GM21717 (cell line): ENCODE results near the gene SLX4IP.

Source experiments
- ATAC-seq: cut with Tn5 transposase; IDR thresholded peaks from one replicate; pipeline ENCODE4 v1.9.1; 2021; ENCODE audit warnings: mild to moderate bottlenecking, moderate library complexity; ENCODE audit not compliant: unreplicated experiment

SLX4IP gene

DNA sequence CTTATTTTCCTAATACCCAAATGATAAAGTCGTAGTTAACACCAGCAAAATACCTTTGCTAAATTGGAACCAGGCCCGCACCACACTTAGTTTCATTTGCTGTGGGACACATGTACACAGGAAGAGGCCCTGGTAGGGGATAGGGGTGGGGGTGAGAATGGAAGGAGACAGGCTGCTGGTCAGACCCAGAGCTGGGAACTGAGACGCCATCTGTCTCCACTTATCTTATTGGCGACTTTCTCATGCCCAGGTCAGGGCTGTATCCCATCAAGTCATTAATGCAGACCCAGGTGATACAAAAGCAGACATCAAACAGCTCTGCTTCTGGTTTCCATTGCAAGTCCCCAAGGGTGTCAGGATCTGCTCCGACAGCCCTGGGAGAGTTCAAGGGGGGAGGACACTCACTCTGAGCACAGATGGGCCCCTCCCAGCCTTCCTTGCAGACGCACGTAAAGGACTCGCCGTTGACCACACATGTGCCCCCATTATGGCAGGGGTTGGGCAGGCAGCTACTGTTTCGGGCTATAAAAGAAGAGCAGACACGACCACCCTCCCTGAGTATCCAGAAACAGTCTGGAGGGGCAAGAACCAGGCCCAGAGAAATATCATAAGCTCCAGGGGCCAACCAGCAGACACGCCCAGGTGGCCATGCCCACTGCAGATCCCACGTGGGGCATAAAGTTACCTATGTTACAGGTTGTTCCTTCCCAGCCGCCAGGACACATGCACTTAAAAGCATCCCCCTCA, 209.5 kb downstream of the SLX4IP start:
- no peak for ATAC-seq

DNA sequence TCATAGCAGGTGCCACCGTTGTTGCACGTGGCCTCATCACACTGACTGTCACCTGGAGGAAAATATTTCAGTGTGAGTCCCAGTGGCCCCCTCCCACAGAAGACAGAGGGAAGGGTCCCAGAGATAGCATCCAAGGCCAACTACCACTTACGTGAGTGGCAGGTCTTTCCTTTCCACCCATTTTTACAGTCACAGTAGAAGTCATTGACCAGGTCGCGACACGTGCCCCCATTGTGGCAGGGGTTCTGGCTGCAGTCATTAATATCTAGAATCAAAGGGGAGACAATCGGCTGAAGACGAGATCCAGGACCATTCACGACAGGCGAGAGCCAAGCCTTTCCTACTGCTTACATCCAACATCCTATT, 210.1 kb downstream of the SLX4IP start:
- no peak for ATAC-seq

DNA sequence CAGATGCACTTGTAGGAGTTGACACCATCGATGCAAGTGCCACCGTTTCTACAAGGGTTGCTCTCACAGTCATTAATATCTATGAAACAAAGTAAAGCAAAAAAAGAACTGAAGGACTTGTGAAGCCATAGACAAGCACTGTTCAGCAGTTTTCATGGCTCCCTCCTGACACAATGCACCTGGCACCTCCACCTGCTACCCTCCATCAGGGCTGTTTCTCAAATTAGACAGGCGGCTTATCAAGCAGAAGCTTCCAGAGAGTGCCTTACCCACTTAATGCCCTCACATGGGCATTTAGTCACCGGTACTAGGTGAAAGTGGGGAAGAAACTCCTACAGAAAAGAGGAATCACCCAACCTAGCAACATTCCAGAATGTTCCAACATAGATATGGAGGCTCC, 210.9 kb downstream of the SLX4IP start:
- ATAC-seq, result no peak

DNA sequence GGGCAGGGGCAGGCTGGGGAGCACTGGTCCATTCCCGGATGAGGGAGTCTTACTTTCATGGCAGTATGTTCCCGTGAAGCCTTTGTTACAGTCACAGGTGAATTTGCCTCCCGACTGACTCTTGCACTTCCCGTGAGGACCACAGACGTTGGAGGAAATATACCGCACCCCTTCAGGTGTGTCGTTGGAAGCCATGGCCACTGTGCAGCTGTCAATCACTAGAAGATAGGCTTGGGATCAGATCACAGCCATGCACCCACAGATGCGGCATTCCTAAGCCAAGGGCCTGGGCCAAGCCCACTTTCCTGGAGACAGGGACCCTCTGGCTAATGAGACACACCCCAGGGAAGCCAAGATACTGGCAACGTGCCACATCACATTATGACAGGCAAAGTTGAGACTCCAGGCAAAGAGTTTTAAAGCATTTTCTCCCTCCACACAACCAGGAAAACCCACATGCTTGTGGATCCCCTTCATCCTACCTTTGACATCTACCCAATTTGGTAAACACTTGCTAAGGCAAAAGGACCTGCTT, 211.8 kb downstream of the SLX4IP start:
- no peak for ATAC-seq

- ATAC-seq, result no peak
These were observed 212.4 kb downstream of the SLX4IP start for GRCh38 chr20:10647471-10647870.

GRCh38 chr20:10647909-10648308, 212.8 kb downstream of the SLX4IP start:
- ATAC-seq, result no peak

DNA sequence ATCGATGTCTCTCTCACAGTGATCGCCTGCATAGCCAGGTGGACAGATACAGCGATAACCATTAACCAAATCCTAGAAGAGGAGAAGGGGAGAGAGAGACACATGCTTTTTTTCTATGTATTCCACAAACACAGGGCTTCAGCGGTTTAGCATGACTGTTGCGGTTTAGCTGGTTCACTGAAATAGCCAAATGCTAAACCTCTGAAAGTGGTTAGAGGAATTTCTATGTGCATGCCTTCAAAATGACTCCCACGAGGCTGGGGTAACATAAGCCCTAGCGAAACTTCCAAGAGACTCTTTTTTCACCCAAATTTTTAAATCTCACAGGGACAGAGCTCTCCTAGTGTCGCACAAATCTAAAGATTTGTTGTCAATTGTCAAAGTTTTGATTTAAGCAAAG, 213.5 kb downstream of the SLX4IP start:
- ATAC-seq, result no peak

GRCh38 chr20:10649080-10649796, 214.1 kb downstream of the SLX4IP start:
- ATAC-seq, result no peak

- ATAC-seq, result no peak
These were observed 214.7 kb downstream of the SLX4IP start for GRCh38 chr20:10649797-10650160.

- ATAC-seq, result no peak
These were observed 216.3 kb downstream of the SLX4IP start for GRCh38 chr20:10651227-10651990.

- no peak for ATAC-seq
These were observed 217.1 kb downstream of the SLX4IP start for GRCh38 chr20:10652185-10652584.

GRCh38 chr20:10652660-10653261, 217.7 kb downstream of the SLX4IP start:
- ATAC-seq, result no peak

DNA sequence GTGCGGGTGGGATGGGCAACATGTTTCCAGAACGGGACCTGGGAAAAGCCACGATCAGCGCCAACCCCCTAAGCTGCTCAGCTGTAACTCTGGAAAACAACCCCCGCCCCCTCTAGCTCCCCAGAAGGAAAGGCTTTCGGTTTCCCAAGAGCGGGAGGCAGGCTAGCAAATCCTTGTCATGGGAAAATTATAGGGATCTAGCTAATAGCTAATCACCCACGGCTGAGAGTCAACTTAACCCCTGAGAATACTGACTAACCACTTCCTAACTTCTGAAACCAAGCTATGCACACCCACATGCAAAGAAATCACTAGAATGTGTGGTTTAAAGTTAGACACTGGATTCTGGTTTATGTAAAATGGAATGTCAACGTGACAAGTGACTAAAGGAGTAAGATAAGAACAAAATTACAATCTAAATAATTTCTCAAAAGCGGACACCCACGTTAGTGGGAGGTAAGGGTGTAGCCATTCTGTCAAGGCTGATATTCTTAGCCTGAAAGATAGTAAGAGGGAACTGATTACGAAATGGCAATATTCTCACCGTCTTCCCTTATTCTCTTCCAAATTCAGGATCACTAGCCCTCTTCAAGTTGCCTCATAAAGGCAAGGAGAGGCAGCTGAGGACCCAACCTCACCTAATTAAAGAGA, 218.6 kb downstream of the SLX4IP start:
- ATAC-seq, result no peak

DNA sequence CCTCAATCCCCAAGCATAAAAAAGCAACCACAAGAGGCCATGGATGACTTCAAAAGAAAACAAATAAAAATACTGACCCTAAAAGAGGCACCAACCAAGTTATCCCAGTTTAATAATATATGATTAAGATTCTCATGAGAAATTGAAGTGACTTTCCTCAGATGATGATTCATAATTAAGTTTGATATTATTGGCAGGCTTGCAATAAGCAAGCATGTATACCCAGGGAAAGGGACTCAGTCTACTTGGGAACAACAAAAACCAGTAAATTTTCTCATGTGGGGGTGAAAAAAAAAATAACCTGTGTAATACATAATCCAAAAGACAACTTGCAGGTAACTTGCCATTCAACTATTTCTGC, 219.1 kb downstream of the SLX4IP start:
- no peak for ATAC-seq

GRCh38 chr20:10654630-10655029, 219.5 kb downstream of the SLX4IP start:
- peak; percentile 76 for ATAC-seq

DNA sequence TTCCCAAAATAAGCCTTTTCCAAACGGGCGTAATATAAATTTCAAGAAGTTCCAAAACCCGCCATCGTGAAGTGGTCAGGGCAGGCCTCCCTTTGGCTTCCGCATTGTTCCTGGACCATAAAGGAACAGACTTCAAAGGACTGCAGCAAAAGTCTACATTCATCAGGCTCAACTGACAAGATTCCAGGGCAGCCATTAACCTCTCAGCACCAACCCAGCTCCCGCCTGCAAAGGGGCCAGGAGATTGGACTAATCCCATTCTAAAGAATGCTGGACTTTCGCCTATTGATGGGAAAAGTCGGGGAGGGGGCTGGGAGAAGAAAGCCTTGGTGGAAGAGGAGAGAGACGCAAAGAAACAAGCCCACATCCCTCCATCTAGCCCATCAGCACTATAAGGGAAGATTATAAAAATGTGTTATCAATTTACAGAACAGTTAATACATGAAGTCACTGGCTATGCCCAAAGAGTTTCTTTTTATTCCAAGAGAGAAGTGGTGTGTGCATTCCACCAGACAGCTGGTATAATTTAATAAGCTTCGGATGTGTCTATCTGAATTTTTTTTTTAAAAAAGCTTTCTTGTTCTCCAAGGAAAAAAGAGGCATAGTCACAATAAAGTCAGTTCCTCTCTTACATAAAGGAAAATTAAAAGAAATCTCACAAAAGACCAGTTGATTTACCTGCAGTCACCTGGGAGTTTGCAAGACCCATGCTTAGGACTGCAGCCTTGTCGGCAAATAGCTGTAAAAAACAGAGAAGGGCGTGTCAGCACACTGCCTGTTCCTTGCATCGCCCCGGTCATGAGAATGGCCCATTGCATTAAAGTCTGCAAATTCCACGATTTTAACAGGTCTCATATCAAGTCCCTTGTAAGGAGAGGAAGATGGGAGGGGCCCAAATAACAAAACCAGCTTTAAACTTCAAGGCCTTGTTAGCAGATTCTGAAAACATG, 220.9 kb downstream of the SLX4IP start:
- no peak for ATAC-seq

- no peak for ATAC-seq
These were observed 222.3 kb downstream of the SLX4IP start for GRCh38 chr20:10657453-10657852.

GRCh38 chr20:10658051-10658823, 223.1 kb downstream of the SLX4IP start:
- ATAC-seq, result no peak
